Measurements from ENCODE around the gene HPF1.
"Not testable (repeated sequence)": the region's sequence is repeated elsewhere in the genome, so short reads cannot be mapped to it uniquely, and the experiment has no call there.

DNA sequence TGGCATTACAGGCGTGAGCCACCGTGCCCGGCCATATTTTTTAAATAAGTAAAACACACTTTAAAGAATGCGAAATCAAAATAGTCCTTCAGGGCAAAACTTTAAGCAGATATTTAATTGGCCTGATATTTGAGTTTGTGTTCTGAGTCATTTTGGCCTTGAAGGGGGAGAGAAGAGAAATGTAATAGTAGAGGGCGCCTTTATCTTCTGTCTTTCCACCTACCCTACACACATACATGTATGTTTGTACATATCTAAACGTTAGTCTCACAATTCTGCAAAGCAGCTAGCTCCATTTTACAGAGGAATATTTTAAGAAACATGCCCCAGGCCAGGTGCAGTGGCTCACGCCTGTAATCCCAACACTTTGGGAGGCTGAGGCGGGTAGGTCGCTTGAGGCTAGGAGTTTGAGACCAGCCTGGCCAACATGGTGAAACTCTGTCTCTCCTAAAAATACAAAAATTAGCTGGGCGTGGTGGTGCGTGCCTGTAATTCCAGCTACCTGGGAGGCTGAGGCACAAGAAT lies 13.9 kb upstream of the HPF1 start:
- TF ChIP-seq, protein P1, sequence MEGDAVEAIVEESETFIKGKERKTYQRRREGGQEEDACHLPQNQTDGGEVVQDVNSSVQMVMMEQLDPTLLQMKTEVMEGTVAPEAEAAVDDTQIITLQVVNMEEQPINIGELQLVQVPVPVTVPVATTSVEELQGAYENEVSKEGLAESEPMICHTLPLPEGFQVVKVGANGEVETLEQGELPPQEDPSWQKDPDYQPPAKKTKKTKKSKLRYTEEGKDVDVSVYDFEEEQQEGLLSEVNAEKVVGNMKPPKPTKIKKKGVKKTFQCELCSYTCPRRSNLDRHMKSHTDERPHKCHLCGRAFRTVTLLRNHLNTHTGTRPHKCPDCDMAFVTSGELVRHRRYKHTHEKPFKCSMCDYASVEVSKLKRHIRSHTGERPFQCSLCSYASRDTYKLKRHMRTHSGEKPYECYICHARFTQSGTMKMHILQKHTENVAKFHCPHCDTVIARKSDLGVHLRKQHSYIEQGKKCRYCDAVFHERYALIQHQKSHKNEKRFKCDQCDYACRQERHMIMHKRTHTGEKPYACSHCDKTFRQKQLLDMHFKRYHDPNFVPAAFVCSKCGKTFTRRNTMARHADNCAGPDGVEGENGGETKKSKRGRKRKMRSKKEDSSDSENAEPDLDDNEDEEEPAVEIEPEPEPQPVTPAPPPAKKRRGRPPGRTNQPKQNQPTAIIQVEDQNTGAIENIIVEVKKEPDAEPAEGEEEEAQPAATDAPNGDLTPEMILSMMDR (IDR thresholded peaks at IDR 0.05; ENCODE audit: low read depth, low read length): not testable (repeated sequence)
- TF ChIP-seq, protein P2, sequence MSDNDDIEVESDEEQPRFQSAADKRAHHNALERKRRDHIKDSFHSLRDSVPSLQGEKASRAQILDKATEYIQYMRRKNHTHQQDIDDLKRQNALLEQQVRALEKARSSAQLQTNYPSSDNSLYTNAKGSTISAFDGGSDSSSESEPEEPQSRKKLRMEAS (IDR thresholded peaks at IDR 0.05; ENCODE audit: low read depth, low read length): not testable (repeated sequence)
- not testable (repeated sequence) for TF ChIP-seq POLR2A (IDR thresholded peaks at IDR 0.05; ENCODE audit: extremely low read depth, insufficient read length); MYC (IDR thresholded peaks at IDR 0.05; ENCODE audit: low read depth, low read length)

All from NB4 (cell line).